Measurements from ENCODE around the gene MAT2A. TPM values are rescaled to one million over a fixed set of nuclear protein-coding genes. Genes with fewer than 3 reads are reported as not detected.

The MAT2A gene
- total and polyA plus RNA-seq, 2 of the 8 experiments (the other 6 are each of a cell fraction or from before 2014, with no cell fraction given), result 255 to 307 TPM

GRCh38 chr2:85589181-85589580 is 50.2 kb downstream of the MAT2A start:
- Histone ChIP-seq H4K20me1 (replicated peaks in 1 of 2; ENCODE audit: control insufficient read depth in 1 of 2, insufficient read depth in 2 of 2, low read length in 2 of 2) (no peaks in the 10 kb centered on the region), H3K79me1 (ENCODE audit: low read depth, low read length) (no peaks in the 10 kb centered on the region), H3K27ac (ENCODE audit: low read depth, low read length) (no peak overlapping the region), H2AFZ (ENCODE audit: low read length) (no peak overlapping the region), H4K91ac (replicated peaks; ENCODE audit: insufficient read length, low read length) (no peak overlapping the region), H3K9ac (replicated peaks in 1 of 4; ENCODE audit: extremely low read depth in 1 of 4, low read depth in 3 of 4, low read length in 3 of 4) (no peak overlapping the region; a peak in 1 of 7 replicates), H2BK5ac (ENCODE audit: low read depth, low read length) (no peak overlapping the region), H3K4me2 (ENCODE audit: insufficient read depth in 1 of 2, low read depth in 2 of 2, low read length in 2 of 2) (no peak overlapping the region), H2BK12ac (ENCODE audit: low read depth, low read length) (no peak overlapping the region), H3K4ac (replicated peaks; ENCODE audit: insufficient read length, low read depth, low read length) (no peak overlapping the region), H2AK5ac (ENCODE audit: low read depth, low read length) (no peak overlapping the region), H2BK20ac (ENCODE audit: low read length) (no peak overlapping the region), H3K23ac (ENCODE audit: insufficient read length) (no peak overlapping the region), H3K14ac (ENCODE audit: insufficient read length) (no peak overlapping the region), H4K8ac (ENCODE audit: extremely low read depth, insufficient read depth, low read length) (no peak overlapping the region), H2BK15ac (ENCODE audit: low read length) (no peak overlapping the region), H3K27me3 (replicated peaks in 1 of 4; ENCODE audit: control insufficient read depth in 3 of 4, extremely low read depth in 1 of 4, insufficient read depth in 3 of 4, low read length in 3 of 4) (peaks cover 4 to 22% (median 12%) of the 10 kb centered on the region in 4 experiments; a peak in 6 of 7 replicates), H3K23me2 (ENCODE audit: low read depth, low read length) (peaks cover 4% of the 10 kb centered on the region; the same call in 1 of the 2 replicates), H2BK120ac (replicated peaks; ENCODE audit: low read depth, low read length) (no peak overlapping the region), H3K18ac (ENCODE audit: extremely low read depth, low read length) (no peak overlapping the region), H3K56ac (replicated peaks; ENCODE audit: insufficient read length, low read depth, low read length) (no peak overlapping the region), H3K4me3 (ENCODE audit: extremely low read depth in 1 of 4, insufficient read depth in 2 of 4, low read depth in 3 of 4, low read length in 4 of 4) (no peak overlapping the region), H4K5ac (ENCODE audit: insufficient read length, low read depth, low read length) (no peak overlapping the region), H3K4me1 (replicated peaks in 1 of 4; ENCODE audit: control insufficient read depth in 3 of 4, insufficient read depth in 4 of 4, low read length in 3 of 4) (peaks cover 0 to 11% (median 3%) of the 10 kb centered on the region in 4 experiments; a peak in 4 of 7 replicates), H3K9me3 (ENCODE audit: insufficient read depth in 2 of 2, low read depth in 1 of 2, low read length in 1 of 2) (no peaks in the 10 kb centered on the region), H3K79me2 (ENCODE audit: control insufficient read depth in 1 of 2, insufficient read depth in 2 of 2, low read length in 2 of 2) (no peaks in the 10 kb centered on the region; a peak in 1 of 4 replicates), H3K36me3 (ENCODE audit: control insufficient read depth in 2 of 4, insufficient read depth in 4 of 4, low read length in 3 of 4) (no peaks in the 10 kb centered on the region)
- ChIA-PET CTCF (ENCODE audit: partially characterized antibody) (no interaction called here), POLR2A (ENCODE audit: partially characterized antibody) (interaction anchor here (1.6 to 2.3 kb wide), 2 partner anchors 12 to 50 kb away, joined by 4 to 8 read pairs; partner anchors contain the start of genes MAT2A and VAMP8)
- WGBS, 2 experiments (ENCODE audit: extremely low coverage in 1 of 2, insufficient coverage in 1 of 2, insufficient read length in 1 of 2, insufficient replicate concordance in 2 of 2, low coverage in 1 of 2, low lambda C conversion rate in 2 of 2, missing lambda C conversion rate in 1 of 2), result 89% methylated on average over 4 of the region's 4 CpGs; no CpG with 5 or more reads in 1 of the 2 experiments
- no peak for FAIRE-seq
- no peak for DNase-seq (ENCODE audit: low read depth in 1 of 2, low spot score in 2 of 2)
- TF ChIP-seq SIRT6 (IDR thresholded peaks at IDR 0.05; ENCODE audit: low read length) (no peak), FOSL1 (IDR thresholded peaks at IDR 0.05; ENCODE audit: insufficient read depth, low read depth, low read length) (no peak), TEAD4 (IDR thresholded peaks at IDR 0.05; ENCODE audit: low read depth, low read length) (no peak), RXRA (IDR thresholded peaks at IDR 0.05; ENCODE audit: insufficient read depth, low read depth, low read length) (no peak), USF2 (IDR thresholded peaks at IDR 0.05; ENCODE audit: low read length) (no peak), RAD21 (IDR thresholded peaks at IDR 0.05 in 1 of 2, conservative IDR thresholded peaks at IDR 0.05 in 1 of 2; ENCODE audit: low read depth in 2 of 2, low read length in 2 of 2) (no peak), KDM5A (IDR thresholded peaks at IDR 0.05; ENCODE audit: low read length) (no peak), POLR2AphosphoS5 (IDR thresholded peaks at IDR 0.05; ENCODE audit: low read depth, low read length) (no peak), KDM4A (IDR thresholded peaks at IDR 0.05; ENCODE audit: low read depth, low read length, severe bottlenecking) (no peak), NRF1 (IDR thresholded peaks at IDR 0.05; ENCODE audit: low read depth, low read length) (no peak), EZH2 (IDR thresholded peaks at IDR 0.05; ENCODE audit: low read depth, low read length, severe bottlenecking) (no peak), CHD1 (IDR thresholded peaks at IDR 0.05; ENCODE audit: low read depth, low read length) (no peak), CBX5 (IDR thresholded peaks at IDR 0.05; ENCODE audit: low read depth, low read length) (no peak)

Data from H1 (cell line).